EL (cell line): ENCODE data around the gene MAML3.

Experiments
- DNase-seq: peaks from one replicate; pipeline ENCODE4 v3.0.0-alpha.2; 2016

MAML3 gene

GRCh38 chr4:140153718-140154571 is at the start of gene MAML3:
TSS of gene MAML3 (minus strand) at chr4:140154184. CDS start at chr4:140153327, 857 bp downstream.
- DNase-seq = peak; percentile 94

GRCh38 chr4:140198942-140199341 is 45.0 kb upstream of the MAML3 start:
- DNase-seq = no peak

- DNase-seq = no peak
Measured at GRCh38 chr4:140195806-140196205, 41.8 kb upstream of the MAML3 start.

- no peak for DNase-seq
Measured at GRCh38 chr4:140189805-140190204, 35.8 kb upstream of the MAML3 start.

- peak; percentile 69 for DNase-seq
Measured at GRCh38 chr4:140188975-140189374, 35.0 kb upstream of the MAML3 start.

GRCh38 chr4:140187316-140187695 is 33.3 kb upstream of the MAML3 start:
- peak; percentile 15 for DNase-seq

GRCh38 chr4:140186651-140187315 is 32.8 kb upstream of the MAML3 start:
- DNase-seq = peak; percentile 62

GRCh38 chr4:140186082-140186438 is 32.1 kb upstream of the MAML3 start:
- DNase-seq = no peak

- no peak for DNase-seq
Measured at GRCh38 chr4:140185412-140186081, 31.6 kb upstream of the MAML3 start.

GRCh38 chr4:140183270-140183669 is 29.3 kb upstream of the MAML3 start:
- no peak for DNase-seq

- no peak for DNase-seq
Measured at GRCh38 chr4:140180577-140180976, 26.6 kb upstream of the MAML3 start.

GRCh38 chr4:140176735-140177134 is 22.8 kb upstream of the MAML3 start:
- peak; percentile 61 for DNase-seq

GRCh38 chr4:140174543-140174942 is 20.6 kb upstream of the MAML3 start:
- DNase-seq = no peak

GRCh38 chr4:140172960-140173359 is 19.0 kb upstream of the MAML3 start:
- no peak for DNase-seq

- no peak for DNase-seq
Measured at GRCh38 chr4:140170299-140170698, 16.3 kb upstream of the MAML3 start.

GRCh38 chr4:140168936-140169335 is 15.0 kb upstream of the MAML3 start:
- no peak for DNase-seq

- no peak for DNase-seq
Measured at GRCh38 chr4:140168474-140168873, 14.5 kb upstream of the MAML3 start.

- peak; percentile 52 for DNase-seq
Measured at GRCh38 chr4:140163029-140163810, 9.2 kb upstream of the MAML3 start.

- DNase-seq = no peak
Measured at GRCh38 chr4:140162596-140162995, 8.6 kb upstream of the MAML3 start.

- DNase-seq = no peak
Measured at GRCh38 chr4:140158365-140159030, 4.5 kb upstream of the MAML3 start.

GRCh38 chr4:140157341-140157740 is 3.4 kb upstream of the MAML3 start:
- no peak for DNase-seq

- DNase-seq = no peak
Measured at GRCh38 chr4:140156529-140157171, 2.7 kb upstream of the MAML3 start.
